HG03432 (cell line): Measurements from ENCODE around the gene MYO15A.

Source experiments
- ATAC-seq: cut with Tn5 transposase; IDR thresholded peaks from one replicate; pipeline ENCODE4 v1.9.1; 2021; ENCODE audit warnings: mild to moderate bottlenecking, moderate library complexity; ENCODE audit not compliant: unreplicated experiment

MYO15A gene, protein sequence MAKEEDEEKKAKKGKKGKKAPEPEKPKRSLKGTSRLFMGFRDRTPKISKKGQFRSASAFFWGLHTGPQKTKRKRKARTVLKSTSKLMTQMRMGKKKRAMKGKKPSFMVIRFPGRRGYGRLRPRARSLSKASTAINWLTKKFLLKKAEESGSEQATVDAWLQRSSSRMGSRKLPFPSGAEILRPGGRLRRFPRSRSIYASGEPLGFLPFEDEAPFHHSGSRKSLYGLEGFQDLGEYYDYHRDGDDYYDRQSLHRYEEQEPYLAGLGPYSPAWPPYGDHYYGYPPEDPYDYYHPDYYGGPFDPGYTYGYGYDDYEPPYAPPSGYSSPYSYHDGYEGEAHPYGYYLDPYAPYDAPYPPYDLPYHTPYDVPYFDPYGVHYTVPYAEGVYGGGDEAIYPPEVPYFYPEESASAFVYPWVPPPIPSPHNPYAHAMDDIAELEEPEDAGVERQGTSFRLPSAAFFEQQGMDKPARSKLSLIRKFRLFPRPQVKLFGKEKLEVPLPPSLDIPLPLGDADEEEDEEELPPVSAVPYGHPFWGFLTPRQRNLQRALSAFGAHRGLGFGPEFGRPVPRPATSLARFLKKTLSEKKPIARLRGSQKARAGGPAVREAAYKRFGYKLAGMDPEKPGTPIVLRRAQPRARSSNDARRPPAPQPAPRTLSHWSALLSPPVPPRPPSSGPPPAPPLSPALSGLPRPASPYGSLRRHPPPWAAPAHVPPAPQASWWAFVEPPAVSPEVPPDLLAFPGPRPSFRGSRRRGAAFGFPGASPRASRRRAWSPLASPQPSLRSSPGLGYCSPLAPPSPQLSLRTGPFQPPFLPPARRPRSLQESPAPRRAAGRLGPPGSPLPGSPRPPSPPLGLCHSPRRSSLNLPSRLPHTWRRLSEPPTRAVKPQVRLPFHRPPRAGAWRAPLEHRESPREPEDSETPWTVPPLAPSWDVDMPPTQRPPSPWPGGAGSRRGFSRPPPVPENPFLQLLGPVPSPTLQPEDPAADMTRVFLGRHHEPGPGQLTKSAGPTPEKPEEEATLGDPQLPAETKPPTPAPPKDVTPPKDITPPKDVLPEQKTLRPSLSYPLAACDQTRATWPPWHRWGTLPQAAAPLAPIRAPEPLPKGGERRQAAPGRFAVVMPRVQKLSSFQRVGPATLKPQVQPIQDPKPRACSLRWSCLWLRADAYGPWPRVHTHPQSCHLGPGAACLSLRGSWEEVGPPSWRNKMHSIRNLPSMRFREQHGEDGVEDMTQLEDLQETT (N-terminal part only)

DNA sequence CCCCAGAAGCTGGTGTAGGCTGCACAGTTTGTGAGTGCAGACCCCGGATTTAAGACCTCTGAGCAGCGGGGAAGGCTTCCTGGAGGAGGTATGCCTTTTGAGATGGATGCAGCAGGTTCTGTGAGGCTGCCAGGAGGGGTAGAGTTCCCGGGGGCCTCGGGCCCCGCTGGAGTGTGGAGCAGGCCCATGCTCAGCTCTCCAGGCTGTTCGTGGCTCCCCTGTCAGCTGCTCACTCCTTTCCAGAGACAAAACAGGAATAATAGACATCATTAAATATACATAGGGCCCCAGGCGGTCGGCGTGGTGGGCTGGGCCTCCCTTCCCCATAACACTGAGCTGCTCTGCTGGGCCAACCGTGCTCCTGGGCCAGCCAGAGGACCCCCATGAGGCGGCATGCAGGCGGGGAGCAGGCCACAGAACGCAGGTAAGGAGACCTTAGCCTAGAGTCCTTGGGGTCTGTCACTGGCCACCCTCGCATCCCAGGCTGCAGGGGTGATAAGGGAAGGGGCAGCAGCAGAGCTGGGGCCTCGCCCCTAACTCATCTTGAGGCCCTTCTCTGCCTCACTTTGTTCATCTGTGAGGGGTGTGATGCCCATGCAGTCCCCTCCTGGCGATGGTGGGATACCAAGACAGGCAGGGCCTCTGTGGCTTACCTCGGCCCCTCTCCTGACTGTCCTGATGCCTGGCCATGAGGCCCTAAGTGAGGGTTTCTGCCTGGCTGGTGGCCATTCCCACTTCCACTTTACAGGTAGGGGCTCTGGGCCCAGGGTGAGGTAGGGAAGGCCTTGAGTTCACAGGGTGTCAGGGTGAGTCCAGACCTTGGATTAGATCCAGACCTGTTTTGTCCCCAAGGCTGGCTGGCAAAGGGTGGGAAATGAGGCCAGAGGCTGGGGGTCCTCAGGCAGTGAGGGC lies at the start of gene MYO15A:
TSS of gene MYO15A (plus strand) at position 356 of the 912 bp plus-strand sequence. CDS start 10,045 bp downstream, outside the sequence.
- ATAC-seq = no peak

DNA sequence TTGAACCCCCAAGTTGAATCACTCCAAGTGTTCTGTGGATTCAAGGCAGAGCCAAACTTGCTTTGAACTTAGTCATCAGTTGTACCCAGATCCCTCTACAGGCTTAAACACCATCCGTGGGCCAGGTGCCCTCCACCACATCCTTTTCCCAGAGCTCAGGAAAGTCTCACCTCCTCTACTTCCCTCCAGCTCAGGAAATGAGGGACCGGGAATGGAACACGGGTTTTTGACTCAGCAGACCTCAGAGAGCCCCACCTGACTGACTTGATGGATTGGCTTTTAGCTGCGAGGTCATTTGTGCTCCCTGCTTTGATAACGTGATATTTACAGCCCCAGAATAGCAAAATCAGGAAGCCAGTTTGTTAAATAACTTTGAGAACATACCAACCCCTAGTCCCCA lies 49.3 kb upstream of the MYO15A start:
- no peak for ATAC-seq

DNA sequence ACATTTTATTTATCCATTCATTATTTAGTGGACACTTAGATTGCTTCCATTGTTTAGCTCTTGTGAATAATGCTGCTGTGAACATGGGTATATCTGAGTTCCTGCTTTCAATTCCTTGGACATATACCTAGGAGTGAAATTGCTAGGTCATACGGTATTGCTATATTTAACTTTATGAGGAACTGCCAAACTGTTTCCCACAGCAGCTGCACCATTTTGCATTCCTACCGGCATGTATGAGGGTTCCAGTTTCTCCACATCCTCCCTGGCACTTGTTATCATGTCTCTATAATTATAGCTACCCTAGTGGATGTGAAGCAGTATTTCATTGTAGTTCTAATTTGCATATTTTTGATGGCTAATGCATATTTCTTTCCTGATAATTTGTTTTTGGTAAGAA lies 44.5 kb upstream of the MYO15A start:
- ATAC-seq = no peak

DNA sequence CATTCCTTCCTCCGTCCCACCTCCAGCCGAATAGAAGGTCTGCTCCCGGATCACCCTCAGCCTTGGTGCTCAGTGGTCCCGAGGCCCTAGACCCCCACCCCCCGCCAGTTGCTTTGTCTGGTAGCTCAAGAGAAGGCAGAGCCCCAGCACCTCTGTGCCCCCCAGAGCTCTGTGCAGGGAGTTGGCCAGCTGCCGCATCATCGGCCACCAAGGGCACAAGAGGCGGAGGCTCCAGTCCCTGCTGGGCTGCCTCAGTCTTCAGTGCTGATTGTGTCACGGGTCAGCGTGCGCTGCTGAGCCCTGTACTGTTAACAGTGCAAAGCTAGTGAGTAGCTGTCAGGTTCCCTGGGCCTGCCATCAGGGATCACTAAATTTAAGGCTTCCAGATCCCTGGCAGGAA lies 43.0 kb upstream of the MYO15A start:
- ATAC-seq = no peak

DNA sequence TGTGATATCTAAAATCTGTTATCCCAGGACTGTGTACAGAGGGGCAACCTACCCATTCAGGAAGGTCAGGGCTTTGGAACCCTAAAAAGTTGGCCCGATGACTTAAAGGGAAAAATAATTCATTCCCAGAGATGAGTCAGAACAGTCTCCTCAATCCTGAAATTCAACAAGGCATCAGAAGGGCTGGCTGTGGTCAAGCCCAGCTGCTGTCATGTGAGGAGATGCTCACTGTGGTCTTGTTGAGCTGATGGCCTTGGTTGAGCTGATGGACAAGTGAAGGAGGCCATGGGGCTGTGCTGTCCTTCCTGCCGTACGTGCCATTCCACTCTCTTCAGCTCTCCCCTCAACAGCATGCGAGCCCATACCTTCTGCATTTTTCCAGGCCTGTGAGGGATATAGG lies 41.7 kb upstream of the MYO15A start:
- ATAC-seq = no peak

DNA sequence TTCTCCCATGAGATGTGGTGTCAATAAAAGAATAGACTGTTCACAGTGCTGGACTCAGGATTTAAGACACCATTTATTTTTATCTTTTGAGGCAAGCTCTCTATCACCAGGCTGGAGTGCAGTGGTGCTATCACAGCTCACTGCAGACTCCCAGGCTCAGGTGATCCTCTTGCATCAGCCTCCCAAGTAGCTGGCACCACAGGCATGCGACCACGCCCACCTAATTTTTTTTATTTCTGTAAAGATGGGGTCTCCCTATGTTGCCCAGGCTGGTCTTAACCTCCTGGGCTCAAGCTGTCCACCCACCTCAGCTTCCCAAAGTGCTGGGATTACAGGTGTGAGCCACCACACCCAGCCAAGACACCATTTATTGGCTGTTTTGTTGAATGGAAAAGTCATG lies 39.5 kb upstream of the MYO15A start:
- no peak for ATAC-seq

DNA sequence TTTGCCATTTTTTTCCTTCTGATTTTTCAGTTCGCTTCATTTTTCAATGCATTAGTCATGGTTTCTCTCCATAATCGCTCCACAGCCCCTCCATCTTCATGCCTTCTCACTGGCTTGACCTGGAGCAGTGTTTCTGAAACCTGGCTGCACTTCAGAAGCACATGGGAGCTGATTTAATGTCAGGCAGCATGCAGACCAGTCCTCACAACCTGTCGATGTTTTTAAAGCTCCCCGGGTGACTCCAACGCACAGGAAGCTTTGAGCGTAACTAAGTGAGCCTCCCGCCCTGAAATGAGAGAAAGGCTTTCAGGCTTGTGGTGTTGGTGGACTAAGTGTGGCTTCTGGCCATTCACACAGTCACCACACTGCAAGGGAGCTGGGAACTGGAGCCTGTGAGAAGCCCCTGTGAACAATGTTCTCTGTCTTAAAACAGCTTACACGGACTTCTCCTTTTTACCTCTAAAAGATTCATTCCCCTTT lies 37.7 kb upstream of the MYO15A start:
- no peak for ATAC-seq

DNA sequence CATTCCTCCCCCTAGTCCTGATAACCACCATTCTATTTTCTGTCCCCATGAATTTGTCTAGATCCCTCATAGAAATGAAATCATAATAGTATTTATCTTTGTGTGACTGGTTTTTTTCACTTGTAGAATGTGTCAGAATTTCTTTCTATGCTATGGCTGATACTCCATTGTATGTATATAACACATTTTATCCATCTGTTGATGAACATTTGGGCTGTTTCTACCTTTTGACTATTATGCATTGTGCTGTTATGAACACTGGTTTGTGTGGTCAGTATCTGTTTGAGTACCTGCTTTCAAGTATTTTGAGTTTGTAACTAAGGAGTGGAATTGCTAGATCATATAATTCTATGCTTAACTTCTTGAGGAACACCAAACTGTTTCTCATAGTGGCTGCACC lies 36.8 kb upstream of the MYO15A start:
- no peak for ATAC-seq

DNA sequence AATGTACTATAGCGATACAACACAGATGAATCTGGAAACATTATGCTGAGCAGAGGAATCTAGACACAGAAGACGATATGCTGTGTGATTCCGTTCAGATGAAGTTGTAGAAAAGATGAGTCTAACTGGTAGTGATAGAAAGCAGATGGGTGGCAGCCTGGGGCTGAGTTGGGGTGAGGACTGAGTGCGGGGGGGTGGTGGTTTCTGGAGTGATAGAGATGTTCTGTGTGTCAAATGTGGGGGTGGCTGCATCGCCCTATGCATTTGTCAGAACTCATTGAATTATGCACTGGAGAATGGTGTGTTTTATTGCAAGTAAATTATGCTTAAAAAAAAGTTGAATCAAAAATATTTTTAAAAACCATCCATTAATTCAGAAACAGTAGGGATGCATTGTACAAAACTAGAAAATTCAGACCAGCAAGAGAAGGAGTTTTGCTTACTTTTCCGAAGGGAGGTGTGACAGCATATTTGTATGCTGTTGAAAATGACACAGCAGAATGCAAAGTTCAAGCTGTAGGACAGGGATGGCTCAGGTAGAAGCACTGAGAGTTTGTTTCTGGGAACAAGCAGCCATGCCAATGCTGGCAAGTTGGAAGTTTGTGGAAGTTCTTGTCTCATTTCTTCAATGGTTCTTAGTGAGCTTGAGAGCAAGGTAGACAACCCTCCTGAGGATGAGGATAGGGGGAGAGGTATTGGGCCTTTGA lies 33.8 kb upstream of the MYO15A start:
- no peak for ATAC-seq

DNA sequence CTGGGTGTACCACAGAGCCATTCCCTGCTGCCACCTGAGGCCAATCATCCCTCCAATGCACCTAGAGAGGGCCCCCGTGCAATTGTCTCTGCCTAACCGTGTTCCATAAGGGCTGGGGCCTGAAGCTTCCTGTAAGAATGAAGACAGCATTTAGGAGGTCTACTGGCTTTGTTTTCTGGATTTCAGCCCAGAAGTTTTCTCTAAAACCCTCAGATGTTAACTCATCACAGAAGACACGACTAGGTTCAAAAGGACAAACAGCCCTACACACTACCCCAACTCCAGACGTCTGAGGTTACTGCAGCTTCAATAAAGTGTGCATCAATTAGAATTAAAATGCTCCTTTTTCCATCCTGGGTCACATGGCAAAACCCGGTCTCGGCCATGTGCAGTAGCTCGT lies 31.6 kb upstream of the MYO15A start:
- ATAC-seq = no peak

DNA sequence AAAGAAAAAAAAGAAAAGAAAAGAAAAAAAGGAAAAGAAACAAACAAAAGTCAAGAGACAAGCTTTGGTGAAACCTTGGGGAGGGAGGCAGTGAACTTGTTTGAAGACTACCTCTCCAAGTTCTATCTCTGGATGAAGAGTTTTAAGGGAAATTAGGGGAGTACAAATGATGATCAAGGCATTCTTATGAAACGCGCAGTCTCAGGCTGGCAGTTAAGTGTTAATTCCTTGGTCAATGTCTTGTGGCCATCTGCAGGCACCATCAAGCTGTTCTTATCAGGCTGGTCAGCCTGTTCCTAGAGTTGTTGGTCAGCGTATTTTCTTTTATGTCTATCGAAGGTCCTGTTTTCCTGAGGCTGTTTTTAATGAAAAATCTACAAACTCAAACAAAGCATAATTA lies 29.0 kb upstream of the MYO15A start:
- ATAC-seq = no peak

DNA sequence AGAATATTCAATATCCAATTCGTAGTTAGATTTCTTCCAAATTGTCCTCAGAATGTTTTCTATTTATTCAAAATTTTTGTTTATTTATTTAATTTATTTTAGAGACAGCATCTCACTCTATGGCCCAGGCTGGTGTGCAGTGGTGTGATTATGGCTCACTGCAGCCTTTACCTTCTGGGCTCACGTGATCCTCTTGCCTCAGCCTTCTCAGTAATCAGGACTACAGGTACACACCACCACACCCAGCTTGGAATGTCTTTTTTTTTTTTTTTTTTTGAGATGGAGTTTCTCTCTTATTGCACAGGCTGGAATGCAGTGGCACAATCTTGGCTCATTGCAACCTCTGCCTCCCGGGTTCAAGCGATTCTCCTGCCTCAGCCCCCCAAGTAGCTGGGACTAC lies 24.3 kb upstream of the MYO15A start:
- no peak for ATAC-seq

DNA sequence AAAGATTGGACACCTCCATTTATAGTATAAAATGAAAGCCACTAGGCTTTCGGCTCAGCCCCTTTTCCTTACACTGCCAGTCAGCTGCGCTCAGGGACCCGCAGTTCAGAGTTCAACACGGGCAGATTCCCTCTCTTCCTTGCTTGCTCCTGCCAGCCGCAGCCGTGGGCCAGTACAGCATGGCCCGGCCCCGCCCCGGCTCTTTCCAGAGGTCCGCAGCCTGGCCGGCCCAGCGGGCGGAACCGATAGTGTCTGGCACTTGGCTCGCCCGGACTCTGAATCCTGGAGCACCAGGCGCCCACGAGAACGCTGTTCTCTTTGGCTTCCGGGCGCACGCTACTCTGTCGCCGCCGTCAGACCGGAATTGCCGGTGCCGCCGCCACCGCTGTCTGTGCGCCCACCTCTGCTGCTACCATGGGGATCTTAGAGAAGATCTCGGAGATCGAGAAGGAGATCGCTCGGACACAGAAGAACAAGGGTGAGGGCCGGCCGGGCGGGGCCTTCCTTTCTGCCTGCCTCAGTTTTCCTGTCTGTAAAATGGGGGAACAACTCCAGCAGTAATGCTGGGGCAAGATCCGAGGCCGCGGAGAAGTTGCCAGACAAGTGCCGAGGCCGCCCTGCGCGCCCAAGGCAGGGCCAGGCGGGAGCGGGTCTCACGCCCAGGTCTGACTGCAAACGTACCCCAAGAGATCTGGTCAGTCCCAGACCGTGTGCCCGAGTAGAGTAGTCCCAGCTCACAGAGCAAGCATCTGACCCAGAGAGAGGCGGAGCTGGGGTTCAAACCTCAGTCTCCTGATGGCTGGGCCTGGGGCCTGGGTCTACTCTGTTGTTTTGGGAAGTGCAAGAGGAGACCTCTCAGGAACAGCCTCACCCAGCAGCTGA lies 20.7 kb upstream of the MYO15A start, which contains the start of gene DRG2:
TSS of gene DRG2 (plus strand) at position 339 of the 882 bp plus-strand sequence. CDS start at position 415, 76 bp downstream.
- ATAC-seq = peak; percentile 87

DNA sequence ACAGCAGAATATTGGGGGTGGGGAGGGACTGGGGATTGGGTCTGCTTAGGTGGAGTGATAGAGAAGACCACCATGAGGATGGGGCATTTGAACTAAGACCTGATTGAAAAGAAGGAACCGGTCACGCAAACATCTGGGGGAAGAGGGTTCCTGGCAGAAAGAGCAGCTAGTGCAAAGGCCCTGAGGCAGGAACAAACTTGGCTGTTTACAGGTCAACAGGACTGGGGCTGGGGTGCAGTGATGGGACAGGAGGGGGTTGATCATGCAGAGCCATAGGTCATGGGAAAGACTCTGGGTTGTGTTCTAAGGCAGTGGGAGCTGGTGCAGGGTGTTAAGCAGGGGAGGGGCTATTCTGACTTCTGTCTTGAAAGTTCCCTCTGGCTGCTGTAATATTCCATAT lies 18.9 kb upstream of the MYO15A start:
- no peak for ATAC-seq

DNA sequence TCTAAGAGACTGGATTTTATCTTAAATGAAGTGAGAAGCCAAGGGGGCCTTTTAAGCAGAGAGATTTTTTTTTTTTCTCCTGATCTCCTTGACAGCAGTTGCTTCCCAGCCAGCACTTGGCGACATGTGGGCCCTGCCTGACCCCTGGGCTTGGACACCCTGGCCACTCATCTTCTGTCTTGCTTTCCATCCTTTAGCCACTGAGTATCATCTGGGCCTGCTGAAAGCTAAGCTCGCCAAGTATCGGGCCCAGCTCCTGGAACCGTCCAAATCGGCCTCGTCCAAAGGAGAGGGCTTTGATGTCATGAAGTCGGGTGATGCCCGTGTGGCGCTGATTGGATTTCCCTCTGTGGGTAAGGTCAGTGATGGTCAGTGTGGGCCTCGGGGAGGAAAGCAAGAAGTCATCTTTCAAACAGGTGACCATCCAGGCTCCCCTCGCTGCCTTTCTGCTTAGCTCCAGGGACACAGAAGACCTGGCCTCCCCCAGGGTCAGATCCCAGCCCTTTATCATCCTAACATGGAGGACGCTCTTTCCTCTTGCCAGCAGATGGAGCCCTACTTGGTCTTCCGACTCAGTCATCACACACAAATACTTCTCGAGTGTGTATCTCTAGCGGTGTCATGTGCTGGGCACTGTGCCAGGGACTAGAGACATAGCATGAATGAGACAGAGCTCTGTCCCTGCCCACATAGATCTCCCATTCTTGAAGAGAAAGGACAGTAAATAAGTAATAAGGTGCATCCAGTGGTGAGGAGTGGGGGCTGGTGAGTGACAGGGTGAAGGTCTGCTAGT lies 14.7 kb upstream of the MYO15A start:
- no peak for ATAC-seq

DNA sequence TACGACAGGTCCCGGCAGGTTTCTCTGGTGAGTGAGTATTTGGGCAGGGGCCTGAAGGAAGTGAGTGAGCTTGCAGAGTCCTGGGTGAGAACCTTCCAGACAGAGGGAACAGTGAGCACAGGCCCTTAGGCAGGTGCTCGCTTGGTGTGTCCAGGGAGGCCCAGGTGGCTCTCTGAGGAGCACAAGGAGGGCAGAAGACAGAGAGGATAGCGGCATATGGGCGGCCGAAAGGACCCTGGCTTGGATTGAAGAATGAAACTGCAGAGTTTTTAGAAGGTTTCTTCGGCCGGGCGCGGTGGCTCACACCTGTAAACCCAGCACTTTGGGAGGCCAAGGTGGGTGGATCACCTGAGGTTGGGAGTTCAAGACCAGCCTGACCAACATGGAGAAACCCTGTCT lies 14.1 kb upstream of the MYO15A start:
- no peak for ATAC-seq

DNA sequence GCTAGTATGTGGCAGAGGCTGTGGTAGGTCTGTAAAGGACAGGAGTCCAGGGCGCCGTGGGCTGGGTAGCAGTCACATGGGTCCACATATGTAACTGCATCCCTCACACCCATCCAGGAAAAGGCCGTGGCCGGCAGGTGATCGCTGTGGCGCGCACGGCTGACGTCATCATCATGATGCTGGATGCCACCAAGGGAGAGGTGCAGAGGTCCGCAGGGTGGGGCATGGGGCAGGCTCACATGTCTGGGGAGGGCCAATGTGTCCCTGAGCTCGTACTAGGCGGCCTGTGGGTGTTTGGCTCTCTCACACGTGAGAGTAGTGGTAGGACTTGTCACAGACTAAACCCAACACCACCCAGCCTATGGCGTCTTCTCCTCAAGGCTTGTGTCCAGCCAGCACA lies 9.0 kb upstream of the MYO15A start:
- no peak for ATAC-seq

DNA sequence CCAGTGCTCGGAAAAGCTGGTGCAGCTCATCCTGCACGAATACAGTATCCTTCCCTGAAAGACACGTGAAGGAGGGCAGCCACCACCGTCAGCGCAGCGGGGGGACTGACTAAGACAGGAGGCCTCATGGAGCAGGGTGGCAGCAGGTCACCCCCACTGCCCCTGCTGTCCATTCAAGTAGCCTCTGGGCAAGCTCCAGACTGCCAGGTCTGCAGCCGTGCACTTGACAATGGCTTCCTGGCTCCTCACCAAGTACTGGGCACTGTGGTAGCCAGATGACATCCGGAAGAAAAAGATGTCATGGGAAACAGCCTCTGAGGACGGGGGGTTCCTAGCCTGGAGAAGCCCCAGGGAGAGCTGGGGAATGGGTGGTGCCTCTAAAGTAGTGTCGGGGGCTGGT lies 7.9 kb upstream of the MYO15A start:
- no peak for ATAC-seq
